Amygdala (tissue), 56 donors: Measurements from ENCODE around the gene SH3PXD2B.
"Not testable (repeated sequence)": the region's sequence is repeated elsewhere in the genome, so short reads cannot be mapped to it uniquely, and the experiment has no call there.

Experiments
- DNase-seq, 56 donors: peaks; one replicate each; lab custom pipeline; 2025; lab: John Stamatoyannopoulos, UW

Gene SH3PXD2B

GRCh38 chr5:172423379-172424110 lies 30.8 kb downstream of the SH3PXD2B start:
- DNase-seq: no peak

- DNase-seq: no peak
These were observed 32.1 kb downstream of the SH3PXD2B start for GRCh38 chr5:172422255-172422654.

GRCh38 chr5:172421020-172421419 lies 33.3 kb downstream of the SH3PXD2B start:
- no peak for DNase-seq

- peak in 47 of 56 donors; percentile 29 to 91 (median 66) for DNase-seq
These were observed 33.9 kb downstream of the SH3PXD2B start for GRCh38 chr5:172420235-172420939.

GRCh38 chr5:172418862-172419814 lies 35.2 kb downstream of the SH3PXD2B start:
- peak in 2 of 56 donors; percentile 25 to 29 for DNase-seq

GRCh38 chr5:172417983-172418630 lies 36.2 kb downstream of the SH3PXD2B start:
- peak in 47 of 56 donors; percentile 28 to 90 (median 65) for DNase-seq

- DNase-seq: peak in 1 of 56 donors; percentile 36
These were observed 37.0 kb downstream of the SH3PXD2B start for GRCh38 chr5:172417130-172417841.

- no peak for DNase-seq
These were observed 38.7 kb downstream of the SH3PXD2B start for GRCh38 chr5:172415362-172416275.

- peak in 16 of 56 donors; percentile 16 to 65 (median 41) for DNase-seq
These were observed 39.6 kb downstream of the SH3PXD2B start for GRCh38 chr5:172414531-172415361.

- DNase-seq: no peak
These were observed 40.6 kb downstream of the SH3PXD2B start for GRCh38 chr5:172413601-172414171.

GRCh38 chr5:172412724-172413286 lies 41.5 kb downstream of the SH3PXD2B start:
- DNase-seq: peak in 26 of 56 donors; percentile 25 to 68 (median 46)

GRCh38 chr5:172411484-172412072 lies 42.7 kb downstream of the SH3PXD2B start:
- DNase-seq: peak in 1 of 56 donors; percentile 22

GRCh38 chr5:172410662-172411483 lies 43.5 kb downstream of the SH3PXD2B start:
- DNase-seq: no peak

- no peak for DNase-seq
These were observed 44.2 kb downstream of the SH3PXD2B start for GRCh38 chr5:172410160-172410559.

GRCh38 chr5:172409477-172409876 lies 44.8 kb downstream of the SH3PXD2B start:
- not testable (repeated sequence) for DNase-seq
